Activated CD4-positive, alpha-beta T cell treated with anti-CD3 and anti-CD28 coated beads, Interleukin-2, amount 50 U/mL, for 16 hours (primary cell): Measurements from ENCODE around the gene NEDD1.

ENCODE experiments used
- DNase-seq: peaks from one replicate; pipeline ENCODE4 v3.0.0-alpha.2; 2020

The NEDD1 gene

DNA sequence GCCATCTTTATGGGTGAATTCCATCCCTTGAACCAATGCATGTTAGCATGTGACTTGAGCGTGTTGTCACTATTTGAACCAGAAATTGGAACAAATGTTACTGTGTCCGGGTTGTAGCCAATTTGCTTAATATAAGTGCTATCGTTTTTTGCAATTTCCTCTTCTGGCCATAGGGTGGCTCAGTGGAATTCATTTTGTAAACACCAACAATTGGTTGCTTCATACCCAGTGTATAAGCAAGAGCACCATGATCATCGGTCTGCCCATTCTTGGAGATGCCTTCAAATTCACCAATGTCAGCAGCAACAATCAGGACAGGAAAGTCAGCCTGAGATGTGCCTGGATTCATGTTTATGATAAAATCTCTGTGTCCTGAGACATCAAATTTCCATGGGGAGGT lies 5.0 kb upstream of the NEDD1 start:
- no peak for DNase-seq

DNA sequence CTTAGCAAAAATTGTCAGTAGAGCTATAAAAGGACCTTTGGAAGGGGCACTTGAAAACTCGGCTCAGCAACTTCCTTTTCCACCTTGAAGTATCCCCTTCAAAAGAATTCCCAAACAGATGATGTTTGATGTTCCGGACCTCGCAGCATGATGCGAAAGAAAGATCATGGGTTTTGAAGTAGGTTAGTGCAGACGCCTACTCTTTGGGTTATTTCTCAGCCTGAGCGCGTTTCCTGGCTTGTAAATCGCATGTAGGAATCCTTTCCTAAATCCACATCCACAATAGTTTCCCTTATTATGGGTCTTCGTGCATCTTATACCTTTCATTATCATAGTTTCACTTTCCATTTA lies 584 bp upstream of the NEDD1 start:
- DNase-seq: no peak

- DNase-seq: peak; percentile 33
Measured at GRCh38 chr12:96907671-96908422, 790 bp downstream of the NEDD1 start.

GRCh38 chr12:96908423-96908675 lies 1.3 kb downstream of the NEDD1 start:
- no peak for DNase-seq

DNA sequence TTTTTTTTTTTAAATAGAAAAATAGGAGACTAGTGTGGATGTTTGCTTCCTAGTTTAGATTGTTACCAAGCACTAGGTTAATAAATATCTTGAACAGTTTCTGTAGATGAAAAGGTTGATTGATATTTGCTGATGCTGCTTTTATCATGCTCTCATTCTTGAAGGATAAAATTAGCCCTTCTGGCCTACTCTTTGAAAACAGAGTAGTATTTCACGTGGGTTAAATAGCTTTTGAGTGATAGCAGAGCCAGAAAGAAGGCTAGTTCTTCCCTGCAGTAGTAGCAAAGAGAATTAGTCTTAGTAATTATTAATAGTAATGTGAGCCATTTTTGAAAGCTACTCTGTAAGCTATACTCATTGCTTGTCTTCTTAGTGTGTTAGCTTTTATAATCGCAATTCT lies 5.2 kb downstream of the NEDD1 start:
- DNase-seq: no peak

GRCh38 chr12:96912943-96913342 lies 5.9 kb downstream of the NEDD1 start:
- DNase-seq: no peak

- no peak for DNase-seq
Measured at GRCh38 chr12:96919510-96920210, 12.6 kb downstream of the NEDD1 start.

DNA sequence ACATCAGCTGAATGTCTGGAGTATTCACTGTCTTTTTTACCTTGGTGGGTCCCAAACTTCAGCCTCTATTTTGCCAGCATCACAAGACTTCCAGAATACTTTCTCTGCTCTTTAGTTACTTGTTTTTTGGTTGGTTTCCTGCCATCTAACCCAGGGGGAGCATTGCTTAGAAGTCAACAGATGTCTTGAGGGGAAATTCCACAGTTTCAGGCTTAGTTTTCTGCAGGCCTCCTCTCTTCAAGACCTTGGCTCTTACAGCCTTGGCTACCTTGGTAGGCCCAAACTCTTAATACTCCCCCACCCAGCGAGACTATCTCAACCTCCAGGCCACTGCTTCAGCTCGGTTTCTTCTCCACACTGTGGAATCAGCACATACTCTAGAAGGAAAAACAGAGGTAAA lies 41.7 kb downstream of the NEDD1 start:
- no peak for DNase-seq

DNA sequence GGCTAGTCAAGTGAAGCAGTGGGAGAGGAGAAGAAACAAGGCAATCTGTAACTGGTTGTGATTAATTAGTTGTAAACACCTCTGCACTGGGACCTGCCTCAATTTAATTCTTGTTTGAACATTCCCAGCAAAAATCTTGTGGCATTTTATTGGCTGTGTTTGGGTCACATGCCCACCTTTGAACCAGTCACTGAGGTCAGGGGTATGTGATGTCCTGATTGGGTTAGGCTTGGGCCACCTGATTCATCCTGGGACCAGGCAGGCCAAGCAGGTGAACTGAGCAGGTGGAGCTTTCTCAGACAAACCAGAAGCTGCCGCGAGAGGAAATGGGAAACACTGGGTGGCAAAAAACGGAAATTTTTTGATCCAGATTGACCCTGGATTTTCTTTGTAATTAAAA lies 72.5 kb downstream of the NEDD1 start:
- no peak for DNase-seq

DNA sequence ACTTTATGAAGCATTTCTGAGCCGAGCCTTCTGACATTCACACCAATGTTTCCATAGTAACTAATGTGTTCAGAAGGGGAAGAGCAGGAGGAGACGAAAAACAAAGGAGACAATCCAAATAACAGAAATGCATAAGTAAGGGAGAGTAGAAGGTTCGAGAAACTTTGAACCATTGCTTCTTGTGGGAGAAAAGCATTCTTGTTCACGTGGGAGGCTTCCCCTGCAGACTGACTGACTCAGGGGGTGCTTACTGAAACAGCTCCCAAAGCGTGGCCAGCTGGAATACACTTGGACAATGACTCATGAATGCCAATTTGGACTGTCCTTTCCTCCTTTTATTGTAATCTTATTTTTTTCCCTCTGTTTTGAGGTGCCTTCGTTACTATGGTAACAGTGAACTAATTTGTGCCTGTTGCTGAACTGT lies 73.9 kb downstream of the NEDD1 start:
- DNase-seq: no peak

GRCh38 chr12:96981911-96982310 lies 74.9 kb downstream of the NEDD1 start:
- DNase-seq: no peak

GRCh38 chr12:96982671-96983070 lies 75.6 kb downstream of the NEDD1 start:
- DNase-seq: no peak

DNA sequence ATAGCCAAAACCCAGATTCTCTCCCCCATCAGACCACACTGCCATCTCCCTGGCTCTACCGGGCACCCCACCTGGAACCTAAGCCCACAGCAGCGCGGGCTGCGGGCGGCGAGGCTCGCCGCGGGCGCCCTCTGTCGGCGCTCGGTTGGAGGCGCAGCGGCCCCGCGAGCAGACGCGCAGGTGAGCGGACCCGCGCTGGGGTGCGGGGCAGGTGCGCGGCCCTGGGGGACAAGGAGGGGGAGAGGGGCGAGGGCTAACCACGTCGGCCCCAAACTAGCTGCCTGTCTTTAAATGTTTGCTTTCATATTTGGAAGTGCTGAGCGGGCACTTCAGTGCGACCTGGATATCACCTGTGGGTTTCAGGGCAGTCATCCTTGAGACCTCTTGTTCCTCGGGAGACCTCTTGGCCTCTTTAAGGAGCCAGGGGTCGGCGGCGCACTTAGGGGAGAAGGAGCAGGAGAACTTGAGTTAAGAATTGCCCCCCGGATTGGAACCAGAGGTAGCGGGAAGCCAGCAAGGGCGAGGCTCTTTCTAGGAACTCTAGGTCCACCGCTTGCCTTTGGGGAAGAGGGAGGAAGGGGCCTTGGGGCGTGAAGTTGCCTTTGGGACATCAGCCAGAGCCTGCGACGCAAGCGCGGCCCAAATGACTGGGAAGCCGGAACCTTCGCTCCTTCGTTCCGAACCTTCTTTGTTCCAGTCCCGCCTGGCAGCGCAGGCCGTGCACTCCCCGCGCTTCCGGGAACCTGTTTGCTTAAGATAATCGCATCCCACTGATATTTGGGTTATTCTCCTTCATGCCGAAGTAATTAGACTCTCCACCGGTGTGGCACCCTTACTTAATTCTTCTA lies 78.7 kb downstream of the NEDD1 start:
- peak; percentile 7 for DNase-seq

DNA sequence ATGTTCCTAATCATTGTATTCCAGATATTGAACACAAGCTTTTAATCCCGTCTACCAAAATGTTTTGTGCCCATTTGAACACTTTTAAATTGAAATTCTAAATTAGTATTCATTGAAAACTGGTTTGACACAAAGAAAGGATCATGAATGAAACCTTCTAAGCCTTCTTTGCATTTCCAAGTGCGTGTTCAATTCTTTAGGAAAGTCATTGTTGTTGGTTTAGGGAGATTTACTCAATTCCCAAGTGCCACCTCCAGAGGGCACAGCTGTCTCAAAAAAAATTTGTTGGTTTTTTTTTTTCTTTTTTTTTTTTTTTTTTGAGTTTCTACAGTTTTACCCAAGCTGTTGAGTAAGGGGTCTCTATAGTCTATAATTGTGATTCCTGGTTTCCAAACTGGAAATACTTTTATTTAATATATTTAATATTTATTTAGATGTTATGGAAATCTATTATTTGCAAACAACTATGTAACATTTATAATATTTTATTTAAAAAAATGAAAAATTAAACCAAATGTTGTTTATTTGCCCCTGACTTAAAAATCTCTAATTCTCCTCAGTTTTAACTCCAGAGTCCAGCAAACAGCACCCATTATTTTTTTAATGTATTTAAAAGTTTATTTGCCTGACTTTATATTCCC lies 79.9 kb downstream of the NEDD1 start:
- no peak for DNase-seq

- DNase-seq: no peak
Measured at GRCh38 chr12:96988919-96989318, 81.9 kb downstream of the NEDD1 start.

GRCh38 chr12:96989916-96990315 lies 82.9 kb downstream of the NEDD1 start:
- DNase-seq: no peak

GRCh38 chr12:96994900-96995299 lies 87.8 kb downstream of the NEDD1 start:
- no peak for DNase-seq

DNA sequence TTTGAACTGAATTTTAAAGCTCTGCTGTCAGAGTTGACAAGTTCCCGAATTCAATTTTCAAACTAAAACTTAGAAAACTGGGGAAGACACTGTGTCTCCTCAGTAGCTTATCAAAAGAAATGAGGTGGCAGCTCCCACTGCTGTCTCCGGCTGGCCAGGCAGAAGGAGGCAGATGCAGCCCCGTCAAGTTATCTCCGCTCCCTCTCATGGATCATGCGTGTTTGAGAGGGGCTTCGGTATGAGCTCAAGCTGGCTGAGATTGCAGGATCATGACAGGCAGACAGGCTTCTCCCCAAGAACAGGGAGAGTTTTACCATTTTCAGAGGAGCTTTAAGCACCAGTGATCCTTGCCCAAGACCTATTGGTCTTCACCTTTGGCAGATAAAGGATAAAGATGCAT lies 88.8 kb downstream of the NEDD1 start:
- DNase-seq: no peak

DNA sequence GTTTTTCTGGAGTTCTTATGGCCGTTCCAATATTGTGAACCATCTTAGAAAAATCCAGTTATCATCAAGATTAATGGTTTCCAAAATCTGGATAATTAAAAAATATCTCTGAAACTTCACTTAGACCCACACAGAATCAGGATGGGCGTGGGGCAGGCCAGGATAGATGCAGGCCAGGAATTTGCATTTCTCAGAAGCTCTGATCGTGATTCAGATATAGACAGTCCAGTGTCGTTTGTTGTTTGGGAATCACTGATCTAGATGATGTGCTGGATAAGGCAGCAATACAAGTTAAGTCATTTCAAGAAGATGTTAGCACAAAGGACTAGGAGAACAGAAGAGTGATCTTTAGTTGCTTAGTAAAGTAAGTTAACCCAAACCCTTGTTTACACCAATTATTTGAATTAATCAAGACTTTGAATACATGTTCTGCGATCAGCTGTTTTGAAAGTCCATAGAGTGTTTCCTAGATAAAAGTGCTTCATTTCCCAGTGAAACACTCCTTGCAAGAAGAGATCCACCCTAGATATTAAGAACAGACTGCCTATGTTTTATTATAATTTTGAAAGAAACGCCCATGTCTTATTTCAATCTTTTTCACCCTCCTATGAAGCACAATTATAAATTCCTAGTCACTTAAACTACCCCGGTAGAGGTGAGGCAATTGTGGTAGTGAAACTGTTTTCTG lies 90.9 kb downstream of the NEDD1 start:
- no peak for DNase-seq

- no peak for DNase-seq
Measured at GRCh38 chr12:97003276-97003675, 96.2 kb downstream of the NEDD1 start.
